NCI-H2227 (cell line): ENCODE data around the gene SYNCRIP.
A peak's percentile ranks its signal among the peaks of the same experiment; 100 is the strongest.
"Not testable (repeated sequence)": the region's sequence is repeated elsewhere in the genome, so short reads cannot be mapped to it uniquely, and the experiment has no call there.

ENCODE experiments used
- DNase-seq: peaks from one replicate; lab custom pipeline; 2025; ENCODE audit not compliant: unreplicated experiment; lab: John Stamatoyannopoulos, UW

Gene SYNCRIP

DNA sequence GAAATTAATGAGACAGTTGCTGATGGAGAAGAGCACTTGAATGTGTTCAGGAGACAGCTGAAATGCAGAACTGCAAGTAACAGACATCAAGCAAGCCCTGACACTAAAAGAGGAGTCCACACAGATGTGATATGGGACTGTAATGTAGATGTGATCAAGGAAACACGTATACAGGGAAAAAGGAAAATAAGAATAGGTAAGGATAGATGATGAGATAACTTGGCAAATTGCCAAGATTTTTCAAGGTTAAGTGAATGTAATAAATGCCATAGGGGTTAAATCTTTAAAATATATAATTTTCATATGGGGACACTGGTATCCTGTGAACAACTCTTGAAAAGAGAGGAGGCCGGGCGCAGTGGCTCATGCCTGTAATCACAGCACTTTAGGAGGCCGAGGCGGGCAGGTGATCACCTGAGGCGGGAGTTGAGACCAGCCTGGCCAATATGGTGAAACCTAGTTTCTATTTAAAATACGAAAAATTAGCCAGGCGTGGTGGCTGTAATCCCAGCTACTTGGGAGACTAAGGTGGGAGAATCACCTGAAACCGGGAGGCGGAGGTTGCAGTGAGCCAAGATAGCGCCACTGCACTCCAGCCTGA lies 41.9 kb downstream of the SYNCRIP start:
- DNase-seq, result no peak

DNA sequence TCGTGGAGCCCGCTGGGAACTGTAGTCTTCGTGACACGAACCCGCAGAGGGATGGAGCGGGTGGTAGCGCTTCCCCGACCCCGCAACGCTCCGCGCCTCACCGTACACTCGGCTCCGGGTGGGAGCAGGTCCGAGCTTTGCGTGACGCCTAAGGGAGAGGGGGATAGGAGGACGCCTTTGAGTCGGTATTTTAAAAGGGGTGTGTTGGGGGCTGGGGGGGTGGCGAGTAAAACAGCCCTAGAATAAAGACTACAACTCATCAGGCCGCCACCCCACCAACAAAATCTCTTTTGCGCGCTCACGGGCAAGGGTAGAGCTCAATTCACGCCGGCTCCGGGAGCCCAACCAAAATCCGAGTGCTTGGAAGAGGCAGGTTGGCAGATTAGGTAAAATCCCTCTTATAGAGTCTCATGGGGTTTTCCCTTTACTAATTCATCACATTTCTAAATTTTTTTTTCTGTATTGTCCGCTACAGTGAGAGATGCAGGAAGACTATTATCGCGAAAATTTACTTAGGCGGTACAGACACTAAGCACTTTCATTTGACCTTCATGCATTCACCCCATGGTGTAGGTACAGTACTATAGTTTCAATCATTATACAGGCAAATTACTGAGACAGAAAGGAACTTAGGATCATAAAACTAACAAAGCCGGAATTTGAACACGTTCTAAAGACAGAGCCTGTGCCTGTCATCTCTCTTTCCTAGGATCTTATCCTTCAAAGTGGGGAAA lies 48.3 kb downstream of the SYNCRIP start:
- DNase-seq, result peak; percentile 54

DNA sequence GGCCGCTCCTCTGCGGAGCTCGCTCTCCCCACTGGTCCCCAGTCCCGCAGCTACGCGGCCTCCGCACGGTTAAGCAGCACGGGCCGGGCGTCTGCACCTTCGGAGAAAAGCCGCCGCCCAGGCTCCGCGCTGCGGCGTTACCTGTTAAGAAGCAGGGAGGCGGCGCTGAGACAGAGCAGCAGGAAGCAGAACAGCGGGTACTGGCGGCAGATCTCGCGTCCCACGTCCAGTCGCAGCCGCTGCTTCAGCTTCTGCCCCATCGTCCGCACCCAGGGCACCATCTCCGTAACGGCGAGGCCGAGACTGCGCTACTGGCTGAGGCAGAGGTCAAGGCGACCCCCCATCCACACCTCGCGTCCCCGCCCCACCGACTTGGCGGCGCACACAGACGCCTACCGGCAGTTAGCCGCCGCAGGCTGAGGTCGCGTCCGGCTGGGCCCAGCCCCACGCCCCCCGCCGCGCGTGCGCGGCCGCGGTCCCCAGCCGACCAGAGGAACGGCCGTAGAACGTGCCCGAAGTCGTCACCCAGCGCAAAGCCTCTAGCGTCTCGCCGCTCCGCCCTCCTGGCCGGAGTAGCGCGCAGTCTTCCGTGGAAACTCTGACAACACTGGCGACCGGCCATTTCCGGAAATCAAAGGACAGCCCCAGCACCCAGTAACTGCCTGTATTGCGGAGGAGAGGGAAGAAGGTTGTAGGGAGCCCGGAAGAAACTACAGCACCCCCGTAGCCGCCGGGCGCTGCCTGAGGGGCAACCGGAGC lies 49.1 kb downstream of the SYNCRIP start, which contains the start of gene SNX14:
Gene SNX14 (minus strand): TSS at position 421 of the 759 bp plus-strand sequence. CDS start 140 bp downstream, at position 281.
- DNase-seq, result peak; percentile 88

DNA sequence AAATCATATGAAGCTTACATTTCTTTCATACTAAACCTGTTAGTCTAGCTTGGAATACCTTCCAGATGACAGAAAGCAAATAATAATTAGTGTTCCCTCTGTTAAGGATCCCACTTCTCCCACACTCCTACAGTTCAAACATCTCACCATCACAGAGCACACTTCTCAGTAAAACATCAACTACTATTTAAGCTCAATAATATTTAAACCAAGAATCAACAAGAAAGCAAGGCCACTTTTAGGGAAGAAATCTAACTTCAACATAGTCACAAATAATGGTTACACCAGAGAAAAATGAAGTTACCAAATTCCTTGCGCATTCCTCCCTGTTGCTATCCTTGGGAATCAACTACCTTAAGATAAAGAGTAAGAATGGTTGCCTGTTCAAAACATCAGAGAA lies 50.7 kb downstream of the SYNCRIP start:
- DNase-seq, result no peak

DNA sequence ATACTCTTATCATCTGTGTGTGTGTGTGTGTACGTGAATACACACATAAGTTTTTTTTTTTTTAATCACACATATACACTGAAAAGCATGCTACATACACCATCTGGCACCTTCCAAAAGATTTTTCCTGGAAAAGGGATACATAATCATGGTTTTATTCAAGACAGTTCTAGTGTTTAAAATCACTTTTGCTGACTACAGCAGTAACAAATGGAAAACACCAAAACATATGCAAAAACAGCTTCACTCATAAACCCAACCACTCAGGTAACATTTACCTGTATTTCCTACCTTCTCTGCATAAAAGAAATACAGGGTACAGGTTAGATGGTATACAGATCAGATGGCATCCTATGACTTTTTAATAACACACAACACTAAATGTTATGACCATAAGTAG lies 51.5 kb downstream of the SYNCRIP start:
- no peak for DNase-seq

DNA sequence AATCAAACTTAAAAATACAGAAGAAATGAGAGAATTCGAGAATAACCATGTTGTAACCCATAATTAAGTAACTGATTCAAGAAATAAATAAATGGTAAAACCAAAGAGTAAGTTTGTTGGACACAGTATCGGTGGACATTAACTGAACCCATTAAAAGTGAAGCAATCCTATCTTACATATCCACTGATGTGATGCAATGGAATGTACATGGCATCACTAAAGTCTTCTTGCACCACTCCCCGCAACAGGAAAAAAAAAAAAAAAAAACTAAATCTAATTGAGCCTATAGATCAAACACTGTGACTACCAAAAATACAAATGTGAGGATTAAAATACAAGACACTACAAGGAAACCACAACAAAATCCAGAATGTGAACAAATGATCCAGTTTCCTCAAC lies 56.9 kb downstream of the SYNCRIP start:
- DNase-seq, result no peak

DNA sequence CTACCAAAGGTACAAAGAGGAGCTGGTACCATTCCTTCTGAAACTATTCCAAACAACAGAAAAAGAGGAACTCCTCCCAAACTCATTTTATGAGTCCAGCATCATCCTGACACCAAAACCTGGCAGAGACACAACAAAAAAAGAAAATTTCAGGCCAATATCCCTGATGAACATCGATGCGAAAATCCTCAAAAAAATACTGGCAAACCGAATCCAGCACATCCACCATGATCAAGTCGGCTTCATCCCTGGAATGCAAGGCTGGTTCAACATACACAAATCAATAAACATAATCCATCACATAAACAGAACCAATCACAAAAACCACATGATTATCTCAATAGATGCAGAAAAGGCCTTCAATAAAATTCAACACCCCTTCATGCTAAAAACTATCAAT lies 59.9 kb downstream of the SYNCRIP start:
- not testable (repeated sequence) for DNase-seq

DNA sequence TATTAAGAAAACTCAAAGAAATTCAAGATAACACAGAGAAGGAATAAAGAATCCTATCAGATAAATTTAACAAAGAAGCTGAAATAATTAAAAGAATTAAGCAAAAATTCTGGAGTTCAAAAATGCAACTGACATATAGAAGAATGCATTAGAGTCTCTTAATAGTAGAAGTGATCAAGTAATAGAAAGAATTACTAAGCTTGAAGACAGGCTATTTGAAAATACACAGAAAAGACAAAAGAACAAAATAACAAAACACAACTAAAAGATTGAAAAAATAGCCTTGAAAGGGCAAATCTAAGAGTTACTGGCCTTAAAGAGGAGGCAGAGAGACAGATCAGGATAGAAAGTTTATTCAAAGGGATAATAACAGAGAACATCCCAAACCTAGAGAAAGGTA lies 61.1 kb downstream of the SYNCRIP start:
- no peak for DNase-seq

DNA sequence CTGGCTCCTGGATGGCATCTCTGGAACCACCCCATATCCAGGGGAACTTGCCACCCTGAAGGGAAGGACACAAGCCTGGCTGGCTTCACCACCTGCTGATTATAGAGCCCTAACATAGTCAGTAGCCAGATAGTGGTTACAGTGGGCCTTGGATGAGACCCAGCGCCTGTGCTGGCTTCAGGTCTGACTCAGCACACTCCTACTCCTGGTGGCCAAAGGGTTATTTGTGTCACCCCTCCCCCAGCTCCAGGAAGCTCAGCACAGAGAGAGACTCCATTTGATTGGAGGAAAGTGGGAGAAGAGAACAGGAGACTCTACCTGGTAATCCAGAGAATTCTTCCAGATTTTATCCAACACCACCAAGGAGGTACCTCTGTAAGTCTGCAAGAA lies 61.8 kb downstream of the SYNCRIP start:
- DNase-seq, result no peak

DNA sequence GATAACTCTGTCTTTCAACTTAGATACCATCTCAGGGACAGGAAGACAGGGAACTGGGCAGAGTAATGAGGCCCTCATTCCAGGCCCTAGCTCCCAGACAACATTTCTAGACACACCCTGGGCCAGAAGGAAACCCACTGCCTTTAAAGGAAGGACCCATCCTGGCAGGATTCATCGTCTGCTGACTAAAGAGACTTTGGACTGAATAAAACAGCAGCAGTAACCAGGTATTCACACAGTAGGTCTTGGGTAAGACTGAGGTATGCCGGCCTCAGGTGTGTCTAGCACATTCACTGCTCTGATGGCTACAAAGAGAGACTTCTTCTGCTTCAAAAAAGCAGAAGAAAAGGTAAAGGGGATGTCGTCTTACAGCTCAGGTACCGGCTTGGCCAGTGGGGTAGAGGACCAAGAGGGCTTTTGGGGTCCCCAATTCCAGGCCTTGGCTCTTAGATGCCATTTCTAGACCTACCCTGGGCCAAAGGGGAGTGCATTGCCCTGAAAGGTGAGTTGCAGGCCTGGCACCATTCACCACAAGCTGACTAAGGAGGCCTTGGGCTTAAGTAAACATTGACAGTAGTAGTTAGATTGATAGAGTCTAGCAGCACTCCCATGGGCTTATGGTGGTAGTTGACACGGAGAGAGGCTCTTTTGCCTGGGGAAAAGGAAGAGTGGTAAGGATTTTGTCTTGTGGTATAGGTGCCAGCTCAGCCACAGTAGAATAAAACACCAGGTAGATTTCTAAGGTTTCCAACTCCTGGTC lies 62.4 kb downstream of the SYNCRIP start:
- DNase-seq, result no peak

DNA sequence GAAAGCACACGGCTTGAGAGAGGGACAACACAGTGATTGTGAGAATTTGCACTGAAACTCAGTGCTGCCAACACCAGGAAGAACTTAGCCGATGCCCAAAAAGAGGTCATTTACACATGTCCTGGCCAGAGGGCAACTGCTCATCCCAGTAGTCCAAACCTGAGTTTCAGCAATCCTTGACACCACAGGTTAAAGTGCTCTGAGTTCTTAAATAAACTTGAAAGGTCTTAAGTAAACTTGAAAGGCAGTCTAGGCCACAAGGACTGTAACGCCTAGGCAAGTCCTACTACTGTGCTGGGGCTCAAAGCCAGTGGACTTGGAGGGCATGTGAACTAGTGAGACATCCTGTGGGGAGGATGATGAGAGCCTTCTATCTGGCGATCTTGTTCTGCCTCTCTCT lies 63.1 kb downstream of the SYNCRIP start:
- DNase-seq, result no peak

DNA sequence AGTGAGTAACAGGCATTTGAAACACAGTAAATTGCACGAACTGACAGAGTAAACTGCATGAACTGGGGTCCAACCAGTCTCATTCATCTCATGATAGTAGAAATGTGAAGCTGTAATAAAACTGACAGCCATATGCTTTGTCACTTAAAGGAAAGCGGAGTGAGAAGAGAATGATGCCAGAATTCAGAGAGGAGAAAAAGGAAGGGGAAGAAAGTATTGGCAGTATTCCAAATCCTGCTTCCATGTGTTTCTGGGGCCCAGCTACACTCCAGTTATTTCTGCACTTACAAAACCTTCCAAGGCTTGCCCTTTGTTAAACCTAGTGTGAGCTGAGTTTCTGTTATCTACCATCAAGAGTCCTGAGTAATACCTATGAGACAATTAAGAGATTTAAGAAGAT lies 66.2 kb downstream of the SYNCRIP start:
- no peak for DNase-seq

DNA sequence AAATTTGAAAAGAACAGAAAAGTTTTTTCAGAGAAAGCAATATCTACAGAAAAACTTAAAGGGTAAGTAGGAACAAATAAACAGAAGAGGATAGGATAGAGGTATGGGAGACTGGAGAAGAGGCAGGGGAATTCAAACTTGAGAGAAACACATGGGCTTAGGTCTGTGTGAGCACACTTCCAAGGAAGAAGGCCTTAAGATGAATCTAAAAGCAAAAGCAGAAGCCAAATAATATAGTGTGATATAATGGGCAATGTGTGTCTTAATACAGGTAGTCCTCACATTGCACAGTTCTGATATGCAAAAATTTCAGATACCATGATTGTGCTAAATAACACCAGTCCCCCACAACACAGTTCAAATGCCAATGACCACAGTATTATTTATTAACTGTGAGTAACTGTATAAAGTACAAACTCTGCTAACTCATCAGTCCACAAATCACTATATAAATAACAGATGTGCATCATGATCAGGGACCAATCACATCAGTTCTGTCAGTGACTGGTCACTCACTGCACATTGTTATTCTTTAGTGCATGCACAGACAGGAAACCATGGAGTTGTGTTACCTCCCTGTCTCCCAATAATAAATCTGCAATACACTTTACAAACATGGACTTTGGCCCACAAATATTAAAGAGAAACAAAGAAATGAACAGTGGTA lies 67.6 kb downstream of the SYNCRIP start:
- DNase-seq, result no peak

DNA sequence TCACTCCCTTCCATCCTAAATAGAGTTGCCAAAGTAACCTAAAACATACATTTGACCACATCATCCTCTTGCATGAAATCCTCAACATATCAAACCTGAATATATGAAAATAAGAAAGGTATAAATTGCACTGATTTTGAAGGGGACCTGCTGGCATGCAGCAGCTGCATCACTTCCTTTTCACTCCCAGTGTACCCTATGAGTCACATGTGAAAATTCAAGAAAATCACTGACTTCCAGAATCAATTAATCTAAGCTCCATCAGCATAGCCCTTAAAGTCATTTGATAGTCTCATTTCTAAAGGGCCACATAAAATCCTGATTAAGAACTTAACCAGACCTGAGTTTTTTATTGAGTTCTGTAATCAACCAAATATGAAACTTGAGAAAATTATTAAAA lies 73.4 kb downstream of the SYNCRIP start:
- DNase-seq, result no peak

DNA sequence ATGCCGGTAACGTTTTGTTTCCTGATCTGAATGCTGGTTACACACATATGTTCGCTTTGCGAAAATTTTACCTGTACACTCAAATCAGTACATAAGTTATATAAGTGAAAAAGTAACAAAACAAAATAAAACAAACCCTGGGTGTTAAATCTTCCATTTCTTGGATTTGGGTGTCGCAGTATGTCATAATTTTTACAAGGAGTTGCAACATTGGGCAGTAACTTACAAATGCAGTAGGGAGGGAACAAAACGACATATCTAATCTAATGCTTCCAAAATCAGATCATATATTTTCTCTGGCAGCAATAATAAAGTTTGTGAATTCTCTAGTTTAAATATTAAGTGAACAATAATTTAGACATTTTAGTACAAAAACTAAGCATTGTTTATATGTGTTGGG lies 74.3 kb downstream of the SYNCRIP start:
- no peak for DNase-seq

DNA sequence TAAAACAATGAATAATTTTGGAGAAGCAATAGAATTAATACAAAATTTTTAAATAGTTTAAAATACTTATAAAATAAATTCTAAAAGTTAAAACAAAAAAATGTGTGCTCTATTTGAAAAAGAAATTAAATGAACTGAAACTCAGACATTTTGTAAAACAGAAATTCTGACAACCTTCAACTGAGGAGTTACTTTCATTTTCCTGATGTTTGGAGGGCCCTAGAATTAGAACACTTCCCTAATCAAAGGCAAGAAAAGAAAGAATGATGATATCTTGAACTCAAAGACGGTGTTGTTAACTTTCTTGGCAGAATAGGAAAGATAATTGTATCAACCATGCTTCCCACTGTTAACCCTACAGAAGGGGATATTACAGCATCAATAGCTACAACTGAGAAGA lies 77.0 kb downstream of the SYNCRIP start:
- DNase-seq, result no peak

DNA sequence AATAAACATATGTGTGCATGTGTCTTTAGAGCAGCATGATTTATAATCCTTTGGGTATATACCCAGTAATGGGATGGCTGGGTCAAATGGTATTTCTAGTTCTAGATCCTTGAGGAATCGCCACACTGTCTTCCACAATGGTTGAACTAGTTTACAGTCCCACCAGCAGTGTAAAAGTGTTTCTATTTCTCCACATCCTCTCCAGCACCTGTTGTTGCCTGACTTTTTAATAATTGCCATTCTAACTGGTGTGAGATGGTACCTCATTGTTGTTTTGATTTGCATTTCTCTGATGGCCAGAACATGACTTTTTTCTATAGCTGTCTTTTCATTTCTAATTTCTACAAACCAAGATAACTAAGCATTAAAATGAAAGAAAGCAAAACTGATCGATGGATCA lies 78.5 kb downstream of the SYNCRIP start:
- DNase-seq, result not testable (repeated sequence)
